Type B pancreatic cell (in vitro differentiated cells): Measurements from ENCODE around the gene SNX13. TPM values are rescaled to one million over a fixed set of nuclear protein-coding genes. Genes with fewer than 3 reads are reported as not detected.

ENCODE experiments used
- DNase-seq: peaks from one replicate; pipeline ENCODE4 v3.0.0; 2021; ENCODE audit warnings: mixed read lengths; ENCODE audit not compliant: unreplicated experiment; ENCODE audit errors: extremely low spot score
- H3K27ac Mint-ChIP-seq: 2 replicates; pipeline ENCODE4 v1.8.0; 2021; ENCODE audit warnings: mild to moderate bottlenecking, mixed read lengths
- H3K27me3 Mint-ChIP-seq: 2 replicates; pipeline ENCODE4 v1.8.0; 2021; ENCODE audit warnings: mixed read lengths
- H3K36me3 Mint-ChIP-seq: 2 replicates; pipeline ENCODE4 v1.8.0; 2021; ENCODE audit warnings: mixed read lengths
- H3K4me1 Mint-ChIP-seq: one replicate; pipeline ENCODE4 v1.8.0; 2021; ENCODE audit warnings: mixed read lengths; ENCODE audit not compliant: unreplicated experiment
- H3K4me3 Mint-ChIP-seq: 2 replicates; pipeline ENCODE4 v1.8.0; 2021; ENCODE audit warnings: mild to moderate bottlenecking, mixed read lengths
- H3K9me3 Mint-ChIP-seq: 2 replicates; pipeline ENCODE4 v1.8.0; 2021; ENCODE audit warnings: mixed read lengths
- total RNA-seq: library from RNA; stranded (reverse); gene quantifications from 2 replicates; pipeline ENCODE4 v1.2.1, GENCODE V29; 2021; ENCODE audit warnings: low replicate concordance
- TF ChIP-seq, protein P1 (sequence below): fragments of 200-600 bp; sonication (generic); conservative IDR thresholded peaks from 2 replicates; pipeline ENCODE4 v1.5.0; 2021; ENCODE audit warnings: antibody characterized with exemption, mild to moderate bottlenecking

The SNX13 gene
- total RNA-seq, 1 donor from 2014 or later = 48.9 TPM

DNA sequence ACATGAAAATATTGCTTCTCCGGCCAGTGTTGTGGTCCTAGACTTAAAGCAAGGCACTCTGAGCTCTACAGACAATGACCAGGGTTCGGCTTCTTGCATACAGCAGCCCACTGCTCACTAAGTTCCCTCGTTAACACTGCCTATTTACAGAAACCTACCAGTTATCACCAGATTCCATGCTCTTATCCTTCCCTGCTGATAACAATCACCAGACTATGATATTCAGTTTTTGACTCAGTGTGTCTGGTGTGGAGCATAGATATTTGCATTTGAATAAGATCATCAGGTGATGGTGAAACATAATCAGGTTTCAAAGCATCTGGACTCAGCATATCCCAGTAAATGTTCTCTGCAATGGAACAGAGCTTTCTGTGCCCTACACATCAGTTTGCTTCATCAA lies 182.3 kb downstream of the SNX13 start:
- Mint-ChIP-seq H3K4me1 (no peaks in the 10 kb centered on the region), H3K27ac (no peak overlapping the region), H3K27me3 (no peaks in the 10 kb centered on the region), H3K9me3 (peaks cover 9% of the 10 kb centered on the region), H3K4me3 (no peak overlapping the region), H3K36me3 (no peaks in the 10 kb centered on the region)
- no peak for DNase-seq
- TF ChIP-seq, protein P1, sequence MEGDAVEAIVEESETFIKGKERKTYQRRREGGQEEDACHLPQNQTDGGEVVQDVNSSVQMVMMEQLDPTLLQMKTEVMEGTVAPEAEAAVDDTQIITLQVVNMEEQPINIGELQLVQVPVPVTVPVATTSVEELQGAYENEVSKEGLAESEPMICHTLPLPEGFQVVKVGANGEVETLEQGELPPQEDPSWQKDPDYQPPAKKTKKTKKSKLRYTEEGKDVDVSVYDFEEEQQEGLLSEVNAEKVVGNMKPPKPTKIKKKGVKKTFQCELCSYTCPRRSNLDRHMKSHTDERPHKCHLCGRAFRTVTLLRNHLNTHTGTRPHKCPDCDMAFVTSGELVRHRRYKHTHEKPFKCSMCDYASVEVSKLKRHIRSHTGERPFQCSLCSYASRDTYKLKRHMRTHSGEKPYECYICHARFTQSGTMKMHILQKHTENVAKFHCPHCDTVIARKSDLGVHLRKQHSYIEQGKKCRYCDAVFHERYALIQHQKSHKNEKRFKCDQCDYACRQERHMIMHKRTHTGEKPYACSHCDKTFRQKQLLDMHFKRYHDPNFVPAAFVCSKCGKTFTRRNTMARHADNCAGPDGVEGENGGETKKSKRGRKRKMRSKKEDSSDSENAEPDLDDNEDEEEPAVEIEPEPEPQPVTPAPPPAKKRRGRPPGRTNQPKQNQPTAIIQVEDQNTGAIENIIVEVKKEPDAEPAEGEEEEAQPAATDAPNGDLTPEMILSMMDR = no peak

DNA sequence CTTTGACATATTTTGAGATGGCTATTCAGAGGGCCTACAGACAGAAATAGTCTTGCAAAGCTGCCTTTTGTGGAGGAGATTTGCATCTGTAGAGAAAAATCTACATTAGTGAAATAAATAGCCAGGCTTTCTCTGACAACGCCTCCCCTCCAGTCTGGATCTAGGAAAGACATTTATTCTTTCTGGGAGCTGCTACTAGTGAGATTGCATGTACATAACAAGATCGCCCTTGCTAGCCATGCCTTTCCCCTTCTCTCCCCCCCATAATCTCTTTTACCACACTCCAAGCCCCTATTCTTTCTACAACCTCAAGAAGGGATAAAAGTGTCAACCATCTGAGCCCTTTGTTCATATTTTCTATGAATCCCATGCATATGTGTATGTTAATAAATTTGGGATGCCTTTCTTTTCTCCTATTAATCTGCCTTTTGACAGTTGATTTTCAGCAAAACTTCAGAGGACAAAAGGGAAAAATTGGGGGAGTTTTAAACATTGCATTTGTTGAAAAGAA lies 194.2 kb downstream of the SNX13 start:
- TF ChIP-seq, protein P1 = no peak
- Mint-ChIP-seq H3K4me3 (no peak overlapping the region), H3K27me3 (no peaks in the 10 kb centered on the region), H3K4me1 (no peaks in the 10 kb centered on the region), H3K9me3 (no peaks in the 10 kb centered on the region), H3K36me3 (no peaks in the 10 kb centered on the region), H3K27ac (no peak overlapping the region)
- no peak for DNase-seq

DNA sequence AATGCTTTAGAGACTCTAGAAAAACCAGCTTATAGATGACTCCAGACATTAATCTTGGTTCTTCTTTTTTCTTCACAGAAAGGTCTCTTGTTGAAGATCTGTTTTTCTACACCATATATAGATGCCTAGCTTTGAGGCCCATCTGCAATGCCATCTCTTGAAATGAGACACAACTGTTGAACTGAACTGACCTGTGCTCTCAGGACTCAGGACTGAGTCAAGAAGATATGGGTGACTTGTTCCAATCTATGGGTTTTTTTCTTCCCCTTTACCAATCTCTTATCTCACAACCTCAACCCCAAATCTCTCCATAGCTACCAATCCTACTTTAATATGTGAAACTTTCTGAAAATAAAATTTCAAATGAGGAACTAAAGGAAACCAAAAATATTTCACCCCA lies 194.7 kb downstream of the SNX13 start:
- no peaks in the 10 kb centered on the region for H3K36me3 Mint-ChIP-seq
- H3K27me3 Mint-ChIP-seq = no peaks in the 10 kb centered on the region
- H3K9me3 Mint-ChIP-seq = no peaks in the 10 kb centered on the region
- H3K27ac Mint-ChIP-seq = no peak overlapping the region
- TF ChIP-seq, protein P1 = no peak
- DNase-seq = no peak
- no peak overlapping the region for H3K4me3 Mint-ChIP-seq
- H3K4me1 Mint-ChIP-seq = no peaks in the 10 kb centered on the region

DNA sequence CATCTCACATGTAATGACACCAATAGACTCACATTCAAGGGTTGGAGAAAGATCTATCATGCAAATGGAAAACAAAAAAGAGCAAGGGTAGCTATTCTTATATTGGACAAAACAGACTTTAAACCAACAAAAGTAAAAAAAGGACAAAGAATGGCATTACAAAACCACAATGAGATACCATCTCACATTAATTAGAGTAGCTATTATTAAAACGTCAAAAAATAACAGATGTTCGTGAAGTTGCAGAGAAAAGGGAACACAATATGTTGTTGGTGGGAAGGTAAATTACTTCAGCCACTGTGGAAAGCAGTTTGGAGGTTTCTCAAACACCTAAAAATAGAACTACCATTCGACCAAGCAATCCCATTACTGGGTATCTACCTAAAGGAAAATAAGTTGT lies 197.0 kb downstream of the SNX13 start:
- no peak overlapping the region for H3K27ac Mint-ChIP-seq
- H3K36me3 Mint-ChIP-seq = no peaks in the 10 kb centered on the region
- peaks cover 6% of the 10 kb centered on the region for H3K27me3 Mint-ChIP-seq
- H3K9me3 Mint-ChIP-seq = no peaks in the 10 kb centered on the region
- TF ChIP-seq, protein P1 = no peak
- no peak overlapping the region for H3K4me3 Mint-ChIP-seq
- DNase-seq = no peak
- no peaks in the 10 kb centered on the region for H3K4me1 Mint-ChIP-seq

DNA sequence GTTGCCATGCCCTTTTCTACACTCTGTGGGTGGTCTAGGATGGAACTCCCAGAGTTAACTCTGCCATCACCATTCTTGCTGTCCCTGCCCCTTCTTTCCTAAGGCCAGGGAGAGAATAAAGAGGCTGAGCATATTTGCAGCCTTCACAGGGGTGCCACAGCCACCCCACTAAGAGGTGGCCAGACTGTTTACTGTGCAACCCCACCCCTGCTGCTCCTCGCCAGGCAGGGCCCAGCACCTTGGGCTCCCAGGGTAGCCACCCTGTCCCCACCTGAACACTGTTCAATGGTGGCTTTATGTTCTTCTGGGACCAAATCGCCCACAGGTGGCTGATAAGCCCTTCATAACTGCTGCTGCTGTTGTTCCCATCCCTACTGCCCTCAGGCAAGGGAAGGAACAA lies 198.9 kb downstream of the SNX13 start:
- Mint-ChIP-seq H3K27me3 (peaks cover 6% of the 10 kb centered on the region), H3K27ac (no peak overlapping the region), H3K9me3 (no peaks in the 10 kb centered on the region), H3K36me3 (no peaks in the 10 kb centered on the region), H3K4me3 (no peak overlapping the region), H3K4me1 (no peaks in the 10 kb centered on the region)
- TF ChIP-seq, protein P1 = no peak
- DNase-seq = no peak

Other genes with a start within 250 kb of the SNX13 start
- gene PRPS1L1, start 87.4 kb upstream of the SNX13 start, total RNA-seq = not detected in 2 replicates